GM23338 (cell line): ENCODE results near the gene CSNK1A1.

Source experiments
- CTCF ChIP-seq, 2 experiments: fragments of 200-600 bp in 1 of 2; sonication (generic) in 1 of 2; conservative IDR thresholded peaks; 2 replicates each; pipeline versions ENCODE4 v1.5.1 to v1.6.1; 2016 to 2017; ENCODE audit warnings: antibody characterized with exemption in 2 of 2, low read depth in 2 of 2, mild to moderate bottlenecking in 2 of 2, moderate library complexity in 1 of 2
- ETS1 ChIP-seq: IDR thresholded peaks from 2 replicates; pipeline ENCODE4 v1.6.1; 2016; ENCODE audit warnings: antibody characterized with exemption
- EZH2 ChIP-seq: fragments of 200-600 bp; sonication (generic); IDR thresholded peaks from one replicate; pipeline ENCODE4 v1.8.0; 2017; ENCODE audit warnings: antibody characterized with exemption, mild to moderate bottlenecking, low read depth; ENCODE audit not compliant: unreplicated experiment
- EZH2phosphoT487 ChIP-seq: fragments of 200-600 bp; sonication (generic); IDR thresholded peaks from one replicate; pipeline ENCODE4 v1.8.1; 2018; ENCODE audit warnings: antibody characterized with exemption; ENCODE audit not compliant: unreplicated experiment
- JUNB ChIP-seq: IDR thresholded peaks from one replicate; pipeline ENCODE4 v1.6.1; 2016; ENCODE audit warnings: antibody characterized with exemption; ENCODE audit not compliant: unreplicated experiment
- NANOG ChIP-seq: IDR thresholded peaks from 2 replicates; pipeline ENCODE4 v1.6.1; 2016; ENCODE audit warnings: antibody characterized with exemption, borderline replicate concordance
- POLR2AphosphoS5 ChIP-seq: IDR thresholded peaks from 2 replicates; pipeline ENCODE4 v1.6.1; 2016; ENCODE audit warnings: antibody characterized with exemption, low read depth
- REST ChIP-seq: IDR thresholded peaks from one replicate; pipeline ENCODE4 v1.6.1; 2018; ENCODE audit warnings: antibody characterized with exemption; ENCODE audit not compliant: unreplicated experiment
- ZNF114 ChIP-seq: fragments of 250-450 bp; sonication (Bioruptor Pico); IDR thresholded peaks from 2 replicates; pipeline ENCODE4 v1.5.0; 2020; ENCODE audit warnings: mild to moderate bottlenecking, moderate library complexity
- ZNF331 ChIP-seq: fragments of 250-450 bp; sonication (Bioruptor Pico); IDR thresholded peaks from 2 replicates; pipeline ENCODE4 v1.5.0; 2020; ENCODE audit warnings: low read depth, mild to moderate bottlenecking, moderate library complexity
- TF ChIP-seq, protein P1 (sequence below): fragments of 250-450 bp; sonication (Bioruptor Pico); IDR thresholded peaks from 2 replicates; pipeline ENCODE4 v1.5.0; 2020; ENCODE audit warnings: mild to moderate bottlenecking, moderate library complexity

DNA sequence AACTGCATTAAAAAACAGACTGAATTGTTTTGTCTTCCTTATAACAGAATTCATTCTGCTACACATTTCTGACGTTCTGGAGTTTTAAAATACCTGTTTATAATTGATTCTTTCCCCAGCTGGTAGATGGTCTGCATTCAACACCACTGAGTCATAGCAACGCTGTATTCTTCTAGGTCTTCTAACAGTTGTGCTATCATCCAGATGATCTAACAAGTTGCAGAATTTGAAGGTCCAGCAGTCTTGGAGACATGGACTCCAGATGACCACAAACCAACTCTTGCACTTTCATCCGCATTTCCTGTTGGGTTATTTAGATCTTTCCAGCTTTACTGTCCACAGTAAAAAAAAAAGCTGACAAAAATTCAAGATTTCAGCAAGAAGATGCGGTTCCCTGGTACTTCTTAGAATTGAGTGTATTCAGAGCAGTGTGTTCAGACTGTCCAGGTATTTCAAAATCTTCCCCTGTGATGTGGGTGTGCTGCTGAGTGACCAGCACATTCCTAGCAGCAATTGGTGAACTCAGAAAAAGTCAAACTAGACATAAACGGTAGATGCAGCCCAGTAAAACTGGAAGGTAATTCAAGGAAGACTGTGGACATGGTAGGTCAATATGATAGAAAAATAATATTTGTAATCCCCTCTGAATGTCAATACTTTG lies 50.2 kb downstream of the CSNK1A1 start:
- no peak for TF ChIP-seq CTCF (conservative IDR thresholded peaks at IDR 0.05; ENCODE audit: low read depth in 2 of 2)
- TF ChIP-seq EZH2: no peak
- no peak for TF ChIP-seq REST
- no peak for TF ChIP-seq JUNB
- TF ChIP-seq NANOG: no peak
- no peak for TF ChIP-seq ZNF114 (CRISPR knock-in tag)
- TF ChIP-seq EZH2phosphoT487: no peak
- TF ChIP-seq ZNF331: no peak
- TF ChIP-seq POLR2AphosphoS5: no peak
- TF ChIP-seq ETS1: no peak
- TF ChIP-seq, protein P1, sequence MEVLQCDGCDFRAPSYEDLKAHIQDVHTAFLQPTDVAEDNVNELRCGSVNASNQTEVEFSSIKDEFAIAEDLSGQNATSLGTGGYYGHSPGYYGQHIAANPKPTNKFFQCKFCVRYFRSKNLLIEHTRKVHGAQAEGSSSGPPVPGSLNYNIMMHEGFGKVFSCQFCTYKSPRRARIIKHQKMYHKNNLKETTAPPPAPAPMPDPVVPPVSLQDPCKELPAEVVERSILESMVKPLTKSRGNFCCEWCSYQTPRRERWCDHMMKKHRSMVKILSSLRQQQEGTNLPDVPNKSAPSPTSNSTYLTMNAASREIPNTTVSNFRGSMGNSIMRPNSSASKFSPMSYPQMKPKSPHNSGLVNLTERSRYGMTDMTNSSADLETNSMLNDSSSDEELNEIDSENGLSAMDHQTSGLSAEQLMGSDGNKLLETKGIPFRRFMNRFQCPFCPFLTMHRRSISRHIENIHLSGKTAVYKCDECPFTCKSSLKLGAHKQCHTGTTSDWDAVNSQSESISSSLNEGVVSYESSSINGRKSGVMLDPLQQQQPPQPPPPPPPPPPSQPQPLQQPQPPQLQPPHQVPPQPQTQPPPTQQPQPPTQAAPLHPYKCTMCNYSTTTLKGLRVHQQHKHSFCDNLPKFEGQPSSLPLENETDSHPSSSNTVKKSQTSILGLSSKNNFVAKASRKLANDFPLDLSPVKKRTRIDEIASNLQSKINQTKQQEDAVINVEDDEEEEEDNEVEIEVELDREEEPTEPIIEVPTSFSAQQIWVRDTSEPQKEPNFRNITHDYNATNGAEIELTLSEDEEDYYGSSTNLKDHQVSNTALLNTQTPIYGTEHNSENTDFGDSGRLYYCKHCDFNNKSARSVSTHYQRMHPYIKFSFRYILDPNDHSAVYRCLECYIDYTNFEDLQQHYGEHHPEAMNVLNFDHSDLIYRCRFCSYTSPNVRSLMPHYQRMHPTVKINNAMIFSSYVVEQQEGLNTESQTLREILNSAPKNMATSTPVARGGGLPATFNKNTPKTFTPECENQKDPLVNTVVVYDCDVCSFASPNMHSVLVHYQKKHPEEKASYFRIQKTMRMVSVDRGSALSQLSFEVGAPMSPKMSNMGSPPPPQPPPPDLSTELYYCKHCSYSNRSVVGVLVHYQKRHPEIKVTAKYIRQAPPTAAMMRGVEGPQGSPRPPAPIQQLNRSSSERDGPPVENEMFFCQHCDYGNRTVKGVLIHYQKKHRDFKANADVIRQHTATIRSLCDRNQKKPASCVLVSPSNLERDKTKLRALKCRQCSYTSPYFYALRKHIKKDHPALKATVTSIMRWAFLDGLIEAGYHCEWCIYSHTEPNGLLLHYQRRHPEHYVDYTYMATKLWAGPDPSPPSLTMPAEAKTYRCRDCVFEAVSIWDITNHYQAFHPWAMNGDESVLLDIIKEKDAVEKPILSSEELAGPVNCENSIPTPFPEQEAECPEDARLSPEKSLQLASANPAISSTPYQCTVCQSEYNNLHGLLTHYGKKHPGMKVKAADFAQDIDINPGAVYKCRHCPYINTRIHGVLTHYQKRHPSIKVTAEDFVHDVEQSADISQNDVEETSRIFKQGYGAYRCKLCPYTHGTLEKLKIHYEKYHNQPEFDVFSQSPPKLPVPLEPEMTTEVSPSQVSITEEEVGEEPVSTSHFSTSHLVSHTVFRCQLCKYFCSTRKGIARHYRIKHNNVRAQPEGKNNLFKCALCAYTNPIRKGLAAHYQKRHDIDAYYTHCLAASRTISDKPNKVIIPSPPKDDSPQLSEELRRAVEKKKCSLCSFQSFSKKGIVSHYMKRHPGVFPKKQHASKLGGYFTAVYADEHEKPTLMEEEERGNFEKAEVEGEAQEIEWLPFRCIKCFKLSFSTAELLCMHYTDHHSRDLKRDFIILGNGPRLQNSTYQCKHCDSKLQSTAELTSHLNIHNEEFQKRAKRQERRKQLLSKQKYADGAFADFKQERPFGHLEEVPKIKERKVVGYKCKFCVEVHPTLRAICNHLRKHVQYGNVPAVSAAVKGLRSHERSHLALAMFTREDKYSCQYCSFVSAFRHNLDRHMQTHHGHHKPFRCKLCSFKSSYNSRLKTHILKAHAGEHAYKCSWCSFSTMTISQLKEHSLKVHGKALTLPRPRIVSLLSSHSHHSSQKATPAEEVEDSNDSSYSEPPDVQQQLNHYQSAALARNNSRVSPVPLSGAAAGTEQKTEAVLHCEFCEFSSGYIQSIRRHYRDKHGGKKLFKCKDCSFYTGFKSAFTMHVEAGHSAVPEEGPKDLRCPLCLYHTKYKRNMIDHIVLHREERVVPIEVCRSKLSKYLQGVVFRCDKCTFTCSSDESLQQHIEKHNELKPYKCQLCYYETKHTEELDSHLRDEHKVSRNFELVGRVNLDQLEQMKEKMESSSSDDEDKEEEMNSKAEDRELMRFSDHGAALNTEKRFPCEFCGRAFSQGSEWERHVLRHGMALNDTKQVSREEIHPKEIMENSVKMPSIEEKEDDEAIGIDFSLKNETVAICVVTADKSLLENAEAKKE (CRISPR knock-in tag): no peak
